GM12801 (cell line): ENCODE measurements around the gene SERPINB5.

Source experiments
- TF ChIP-seq, protein P1 (sequence below): IDR thresholded peaks from one replicate; pipeline ENCODE4 v1.5.1; 2011; ENCODE audit warnings: control low read depth; ENCODE audit not compliant: insufficient read length; ENCODE audit errors: extremely low read depth

SERPINB5 gene

DNA sequence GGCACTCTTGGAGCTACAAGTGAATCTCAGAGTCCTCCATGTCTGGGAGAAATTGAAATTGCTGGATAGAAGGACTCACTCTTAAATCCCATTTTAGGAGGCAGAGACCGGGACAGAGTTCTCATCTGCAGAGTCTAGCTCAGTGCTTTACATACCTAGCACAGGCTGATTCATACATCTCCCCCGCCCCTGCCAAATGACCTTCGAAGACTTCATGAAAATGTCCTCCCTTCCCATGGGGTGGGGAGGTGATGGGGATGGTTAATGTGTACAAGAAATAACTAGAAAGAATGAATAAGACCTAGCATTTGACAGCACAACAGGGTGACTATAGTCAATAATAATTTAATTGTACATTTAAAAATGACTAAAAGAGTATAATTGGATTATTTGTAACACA is 8.2 kb upstream of the SERPINB5 start:
- TF ChIP-seq, protein P1, sequence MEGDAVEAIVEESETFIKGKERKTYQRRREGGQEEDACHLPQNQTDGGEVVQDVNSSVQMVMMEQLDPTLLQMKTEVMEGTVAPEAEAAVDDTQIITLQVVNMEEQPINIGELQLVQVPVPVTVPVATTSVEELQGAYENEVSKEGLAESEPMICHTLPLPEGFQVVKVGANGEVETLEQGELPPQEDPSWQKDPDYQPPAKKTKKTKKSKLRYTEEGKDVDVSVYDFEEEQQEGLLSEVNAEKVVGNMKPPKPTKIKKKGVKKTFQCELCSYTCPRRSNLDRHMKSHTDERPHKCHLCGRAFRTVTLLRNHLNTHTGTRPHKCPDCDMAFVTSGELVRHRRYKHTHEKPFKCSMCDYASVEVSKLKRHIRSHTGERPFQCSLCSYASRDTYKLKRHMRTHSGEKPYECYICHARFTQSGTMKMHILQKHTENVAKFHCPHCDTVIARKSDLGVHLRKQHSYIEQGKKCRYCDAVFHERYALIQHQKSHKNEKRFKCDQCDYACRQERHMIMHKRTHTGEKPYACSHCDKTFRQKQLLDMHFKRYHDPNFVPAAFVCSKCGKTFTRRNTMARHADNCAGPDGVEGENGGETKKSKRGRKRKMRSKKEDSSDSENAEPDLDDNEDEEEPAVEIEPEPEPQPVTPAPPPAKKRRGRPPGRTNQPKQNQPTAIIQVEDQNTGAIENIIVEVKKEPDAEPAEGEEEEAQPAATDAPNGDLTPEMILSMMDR, result no peak

DNA sequence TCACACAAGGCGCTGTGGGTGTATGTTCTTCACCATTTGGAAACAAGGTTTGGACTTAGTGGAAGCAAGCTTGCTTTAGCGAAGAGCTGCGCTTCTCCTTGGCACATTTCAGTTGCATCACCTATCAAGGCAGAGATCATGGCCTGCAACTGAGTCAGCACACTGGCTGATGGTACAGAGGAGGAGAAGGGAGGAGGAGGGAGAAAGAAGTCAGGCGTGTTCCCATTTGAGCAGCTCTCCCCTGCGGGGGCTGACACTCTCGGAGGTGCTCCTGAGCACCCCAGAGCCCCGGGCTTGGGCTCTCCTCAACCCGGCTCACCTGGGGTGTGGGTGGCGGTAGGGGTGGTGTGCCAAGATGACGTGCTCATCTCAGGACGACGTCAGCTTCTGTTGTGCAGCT is 6.0 kb upstream of the SERPINB5 start:
- TF ChIP-seq, protein P1, result no peak

DNA sequence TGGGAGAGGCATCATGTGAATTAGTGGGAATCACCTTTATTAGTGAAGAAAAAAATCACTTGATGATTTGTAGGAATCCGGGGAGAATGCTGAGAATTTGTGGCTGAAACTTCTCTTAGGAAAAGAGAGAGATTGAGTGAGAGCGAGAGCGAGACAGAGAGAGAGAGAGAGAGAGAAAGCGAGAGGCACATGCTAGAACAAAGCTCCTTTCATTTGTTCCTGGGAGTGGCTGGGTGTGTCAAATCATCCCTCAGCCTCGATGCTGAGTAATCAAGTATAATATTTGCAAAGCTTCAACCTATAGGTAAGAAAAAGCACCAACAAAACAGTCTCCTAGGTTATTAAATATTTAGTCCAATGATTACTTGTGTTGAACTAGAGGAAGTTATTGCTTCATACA is 4.4 kb upstream of the SERPINB5 start:
- TF ChIP-seq, protein P1, result no peak

DNA sequence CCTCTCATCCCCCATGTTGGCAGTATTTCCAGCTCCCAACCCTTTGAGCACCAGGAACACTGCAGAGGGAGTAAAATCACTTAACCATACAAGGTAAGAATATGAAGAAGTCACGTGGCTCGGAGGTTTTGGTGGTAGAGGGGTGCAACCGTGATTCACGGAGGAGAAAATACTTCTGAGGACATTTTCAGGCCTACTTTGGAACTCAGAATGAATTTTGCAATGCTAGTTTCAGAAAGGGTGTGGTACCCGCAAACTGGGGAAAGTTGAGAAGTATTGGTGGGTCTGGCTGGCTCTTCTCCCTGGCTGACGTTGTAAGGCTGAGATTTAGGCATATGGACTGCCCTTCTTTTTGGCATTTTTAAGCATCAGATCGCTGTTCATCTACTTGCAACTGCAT is 442 bp downstream of the SERPINB5 start:
- TF ChIP-seq, protein P1, result no peak

DNA sequence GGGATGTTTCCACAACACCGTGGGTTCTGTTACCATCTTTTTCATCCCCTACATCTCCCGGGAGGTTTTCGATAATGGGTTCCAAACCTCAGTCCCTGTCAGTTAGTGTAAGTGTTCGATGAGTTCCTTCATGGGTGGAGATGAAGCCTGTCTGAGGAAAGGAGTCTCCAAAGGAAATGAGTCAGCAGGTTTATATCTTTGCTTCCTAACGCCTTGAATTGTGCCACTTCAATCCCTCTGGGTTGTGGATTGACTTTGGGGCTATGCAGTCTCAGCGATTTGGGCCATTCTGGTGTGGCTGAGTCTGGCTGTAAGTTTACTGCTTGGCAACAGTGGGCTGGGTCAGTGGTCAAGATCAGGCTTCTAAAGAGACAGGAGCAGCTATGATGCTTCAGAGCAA is 1.2 kb downstream of the SERPINB5 start:
- TF ChIP-seq, protein P1, result no peak

DNA sequence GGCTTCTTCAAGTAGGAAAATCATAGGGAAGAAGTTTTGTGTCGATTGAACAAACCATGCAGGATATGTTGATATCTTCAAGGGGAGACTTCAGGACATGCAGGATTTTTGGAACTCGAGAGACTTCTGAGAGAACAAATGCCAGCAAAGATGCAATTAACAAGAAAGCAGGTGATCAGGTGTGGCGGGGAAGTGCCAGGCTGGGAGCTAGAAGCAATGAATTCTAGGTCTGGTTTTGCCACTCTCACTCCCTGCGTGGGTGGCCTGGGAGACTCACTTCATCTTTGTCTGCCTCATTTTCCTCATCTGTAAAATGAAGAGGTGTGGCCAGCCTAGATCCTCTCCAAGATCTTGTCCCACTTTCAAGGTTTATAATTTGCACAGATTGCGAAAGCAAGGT is 3.1 kb downstream of the SERPINB5 start:
- TF ChIP-seq, protein P1, result no peak

DNA sequence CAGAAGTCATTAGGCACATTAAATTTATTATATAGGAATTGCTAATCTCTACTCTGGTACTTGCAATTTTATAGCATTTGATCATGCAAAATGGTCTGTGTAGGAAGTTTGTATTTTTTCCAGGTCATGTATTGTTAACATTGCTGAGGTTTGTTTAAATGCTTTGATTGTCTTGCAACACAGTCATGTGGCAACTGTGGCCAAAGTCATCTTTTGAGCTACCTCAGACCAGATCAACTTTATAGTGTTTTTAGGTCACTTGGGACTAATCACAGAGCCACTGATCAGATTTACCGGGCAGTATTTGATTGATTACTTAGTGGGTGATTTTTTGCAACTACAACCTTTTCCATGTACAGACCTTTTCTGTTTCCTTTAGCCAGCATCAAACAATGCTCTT is 3.7 kb downstream of the SERPINB5 start:
- TF ChIP-seq, protein P1, result no peak

DNA sequence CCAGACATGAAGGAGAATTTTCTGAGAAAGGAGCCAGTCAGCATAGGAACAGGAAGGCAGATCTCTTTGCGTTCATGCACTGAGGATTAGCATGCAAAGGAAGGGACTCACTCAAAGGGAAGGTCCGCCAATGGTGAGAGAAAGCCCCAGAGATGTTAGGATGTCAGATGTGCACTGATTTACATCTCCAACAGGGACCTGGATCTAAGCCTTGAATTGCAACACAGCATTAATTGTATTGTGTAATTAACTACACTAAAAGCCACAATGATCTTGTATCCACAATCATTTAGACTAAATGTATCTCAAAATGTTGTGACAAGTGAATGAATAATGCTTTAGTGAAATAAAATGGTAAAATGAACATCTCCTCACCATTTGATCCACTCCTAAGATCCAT is 4.2 kb downstream of the SERPINB5 start:
- TF ChIP-seq, protein P1, result no peak
